GM12878 (cell line): ENCODE results near the gene ASIC3. TPM values are rescaled to one million over a fixed set of nuclear protein-coding genes. Genes with fewer than 3 reads are reported as not detected.

ENCODE experiments used
- ATAC-seq: fragments of 200-7000 bp; cut with Tn5 transposase; 3 replicates; pipeline ENCODE4 v1.9.1; 2020; ENCODE audit warnings: mild to moderate bottlenecking, moderate library complexity
- BruUV-seq: library from RNA; stranded (reverse); fragments of 400-500 nt; replicated peaks from 2 replicates; lab custom pipeline; 2021; lab: Mats Ljungman, UMichigan
- CTCF ChIA-PET: fragments of 300-600 bp; sonication (Branson Sonifier 250); formaldehyde crosslinking; extraction: SDS; loops from one replicate; lab custom pipeline; 2021; ENCODE audit warnings: inconsistent platforms; lab: Yijun Ruan, JAX
- POLR2A ChIA-PET: fragments of 350-600 bp; formaldehyde crosslinking; extraction: SDS; loops from one replicate; lab custom pipeline; 2021; ENCODE audit warnings: inconsistent platforms; lab: Charles Lee
- RAD21 ChIA-PET: fragments of 300-600 bp; sonication (Branson Sonifier 250); formaldehyde crosslinking; loops from one replicate; lab custom pipeline; 2023; ENCODE audit warnings: antibody characterized with exemption; ENCODE audit not compliant: unreplicated experiment; lab: Charles Lee
- SMC1A ChIA-PET: fragments of 300-600 bp; sonication (Branson Sonifier 250); formaldehyde crosslinking; loops from one replicate; lab custom pipeline; 2023; ENCODE audit not compliant: unreplicated experiment, uncharacterized antibody; lab: Charles Lee
- DNase-seq: peaks from one replicate; pipeline ENCODE4 v3.0.0-alpha.2; 2011; ENCODE audit warnings: low read depth, low spot score
- FAIRE-seq: peaks from 3 replicates; lab custom pipeline; 2011; peaks lifted over from hg19 to GRCh38; lab: Jason Lieb, UNC
- H2AFZ ChIP-seq: 2 replicates; pipeline ENCODE4 v1.6.0; 2011; ENCODE audit warnings: low read depth, low read length, control low read depth; ENCODE audit not compliant: control insufficient read depth
- H3K27ac ChIP-seq: 2 replicates; pipeline ENCODE4 v1.5.1; 2011; ENCODE audit warnings: control low read depth; ENCODE audit not compliant: control insufficient read depth, insufficient read depth
- H3K27me3 ChIP-seq, 2 experiments: replicated peaks in 1 of 2; 2 replicates each; pipeline versions ENCODE4 v1.6.0 to v1.6.1; 2011; ENCODE audit warnings: low read length in 1 of 2; ENCODE audit not compliant: control insufficient read depth in 2 of 2, insufficient read depth in 2 of 2
- H3K36me3 ChIP-seq, 2 experiments: 2 replicates each; pipeline ENCODE4 v1.5.1; 2011; ENCODE audit warnings: low read length in 1 of 2; ENCODE audit not compliant: control insufficient read depth in 2 of 2, insufficient read depth in 2 of 2
- H3K4me1 ChIP-seq: 2 replicates; pipeline ENCODE4 v1.6.1; 2011; ENCODE audit warnings: mild to moderate bottlenecking, low read length, moderate library complexity, mixed read lengths; ENCODE audit not compliant: control insufficient read depth, insufficient read depth
- H3K4me2 ChIP-seq: 2 replicates; pipeline ENCODE4 v1.6.0; 2011; ENCODE audit warnings: control low read depth; ENCODE audit not compliant: control insufficient read depth, insufficient read depth
- H3K4me3 ChIP-seq: fragments of 200-600 bp; sonication (generic); 2 replicates; pipeline ENCODE4 v1.5.1; 2016
- H3K79me2 ChIP-seq: 2 replicates; pipeline ENCODE4 v1.6.0; 2011; ENCODE audit warnings: low read length; ENCODE audit not compliant: control insufficient read depth, insufficient read depth
- H3K9ac ChIP-seq: 2 replicates; pipeline ENCODE4 v1.8.0; 2011; ENCODE audit warnings: low read length, control low read depth, mixed read lengths; ENCODE audit not compliant: control insufficient read depth, insufficient read depth
- H3K9me3 ChIP-seq: replicated peaks from 3 replicates; pipeline ENCODE4 v1.5.1; 2011; ENCODE audit warnings: mild to moderate bottlenecking, low read length; ENCODE audit not compliant: control insufficient read depth, insufficient read depth
- H4K20me1 ChIP-seq: 2 replicates; pipeline ENCODE4 v1.6.0; 2011; ENCODE audit not compliant: control insufficient read depth, insufficient read depth
- CHD2 ChIP-seq: IDR thresholded peaks from 2 replicates; pipeline ENCODE4 v1.6.1; 2011; ENCODE audit warnings: low read depth, low read length, improper control_type of control experiment, borderline replicate concordance
- EP300 ChIP-seq, 2 experiments: fragments of 150-350 bp in 1 of 2; IDR thresholded peaks; 2 replicates each; pipeline ENCODE4 v1.6.1; 2011 to 2012; ENCODE audit warnings: low read depth in 2 of 2, low read length in 2 of 2, borderline replicate concordance in 1 of 2, improper control_type of control experiment in 1 of 2, inconsistent platforms in 1 of 2; ENCODE audit not compliant: control insufficient read depth in 1 of 2
- FOS ChIP-seq: IDR thresholded peaks from 3 replicates; pipeline ENCODE4 v1.6.1; 2011; ENCODE audit warnings: borderline replicate concordance; ENCODE audit not compliant: insufficient read length; ENCODE audit errors: extremely low read depth
- PAX5 ChIP-seq: IDR thresholded peaks from 2 replicates; pipeline ENCODE4 v1.6.1; 2011; ENCODE audit warnings: low read depth, low read length, borderline replicate concordance
- RELA ChIP-seq: fragments of 450-650 bp; IDR thresholded peaks from 2 replicates; pipeline ENCODE4 v1.8.0; 2014; ENCODE audit warnings: borderline replicate concordance; ENCODE audit not compliant: partially characterized antibody
- SMARCA5 ChIP-seq: fragments of 450-650 bp; IDR thresholded peaks from 2 replicates; pipeline ENCODE4 v1.6.1; 2017; ENCODE audit warnings: mild to moderate bottlenecking
- ZZZ3 ChIP-seq: IDR thresholded peaks from 2 replicates; pipeline ENCODE4 v1.6.1; 2011; ENCODE audit warnings: low read depth; ENCODE audit not compliant: control insufficient read depth, insufficient read length
- WGBS: methylation state at CpG from one replicate; pipeline ENCODE4 v1.1.6; 2016; ENCODE audit warnings: low lambda C conversion rate; ENCODE audit not compliant: insufficient replicate concordance, insufficient coverage; ENCODE audit errors: missing lambda C conversion rate; 5-methylcytosine and 5-hydroxymethylcytosine counted together
- in situ Hi-C: fragments of 300-500 bp; cut with MboI; formaldehyde crosslinking; loops from 9 replicates; pipeline ENCODE4 v1.14.3; 2018; ENCODE audit warnings: mixed read lengths
- intact Hi-C: fragments of 100-400 bp; cut with micrococcal nuclease; formaldehyde crosslinking; loops from one replicate; pipeline ENCODE4 v1.14.2; 2022; ENCODE audit not compliant: unreplicated experiment
- polyA plus RNA-seq, 11 experiments: library from polyadenylated mRNA; depleted of rRNA in 4 of 11; unstranded in 6 of 11; stranded (reverse) in 5 of 11; fragments of >200 nt; fragmentation: Nextera tagmentation in 4 of 11; fragmentation: Illumina TruSeq in 1 of 11; extraction: Ambion mirVana in 4 of 11; extraction: Trizol in 1 of 11; gene quantifications; 1 replicate in 1 of 11; 2 replicates in 10 of 11; pipeline versions ENCODE4 v1.2.1 to v1.2.3, GENCODE V29; 2011 to 2016; ENCODE audit warnings: inconsistent platforms in 2 of 11, missing spikeins in 2 of 11, low read depth in 1 of 11
- total RNA-seq, 4 experiments: library from RNA; depleted of rRNA in 3 of 4; stranded (reverse); fragments of >200 nt in 3 of 4; fragmentation: Illumina TruSeq in 1 of 4; extraction: Trizol in 1 of 4; gene quantifications; 2 replicates each; pipeline versions ENCODE4 v1.2.1 to v1.2.3, GENCODE V29; 2013 to 2021
- TF ChIP-seq, protein P1 (sequence below): fragments of 450-650 bp; IDR thresholded peaks from 2 replicates; pipeline ENCODE4 v1.6.1; 2017; ENCODE audit warnings: mild to moderate bottlenecking, low read depth, inconsistent platforms; ENCODE audit not compliant: poor library complexity, severe bottlenecking
- TF ChIP-seq, protein P2 (sequence below): fragments of 450-650 bp; IDR thresholded peaks from 2 replicates; pipeline ENCODE4 v1.6.1; 2017; ENCODE audit warnings: mild to moderate bottlenecking
- TF ChIP-seq, protein P3 (sequence below): fragments of 150-350 bp; IDR thresholded peaks from 2 replicates; pipeline ENCODE4 v1.6.1; 2016; ENCODE audit warnings: low read depth, low read length
- TF ChIP-seq, protein P4 (sequence below): fragments of 450-650 bp; formaldehyde crosslinking; IDR thresholded peaks from 2 replicates; pipeline ENCODE4 v1.4.0; 2022; ENCODE audit warnings: mild to moderate bottlenecking, moderate library complexity

Gene ASIC3
- total and polyA plus RNA-seq, 10 of the 15 experiments (the other 5 are each of a cell fraction or from before 2014, with no cell fraction given): 0.07 to 1.0 (median 0.44) TPM; not detected in 4

DNA sequence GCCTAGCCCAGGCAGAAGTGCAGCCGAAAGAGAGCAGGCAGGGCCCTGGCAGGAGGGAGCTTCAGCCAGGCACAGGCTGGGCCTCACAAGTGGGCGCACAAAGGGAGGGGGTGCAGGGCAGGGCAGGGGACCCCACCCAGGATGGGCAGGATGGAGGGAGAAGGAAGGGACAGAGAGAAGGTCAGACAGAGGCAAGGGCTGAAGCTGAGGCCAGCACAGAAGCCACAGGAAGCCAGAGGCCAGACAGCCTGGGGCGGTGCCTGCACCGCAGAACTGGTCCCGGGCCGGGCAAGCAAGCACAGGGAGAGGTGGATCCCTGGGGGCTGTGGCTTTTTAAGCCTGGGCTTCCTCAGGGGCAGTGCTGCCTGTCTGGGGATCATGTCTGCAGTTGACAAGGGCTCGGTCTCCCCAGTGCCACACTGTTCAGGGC lies 40.8 kb upstream of the ASIC3 start:
- Histone ChIP-seq H2AFZ (no peak overlapping the region), H3K9me3 (no peaks in the 10 kb centered on the region), H3K9ac (no peak overlapping the region), H4K20me1 (no peaks in the 10 kb centered on the region), H3K27me3 (no peaks in the 10 kb centered on the region; a peak in 1 of 4 replicates), H3K79me2 (no peaks in the 10 kb centered on the region), H3K36me3 (no peaks in the 10 kb centered on the region), H3K27ac (no peak overlapping the region), H3K4me1 (no peaks in the 10 kb centered on the region), H3K4me3 (no peak overlapping the region), H3K4me2 (no peak overlapping the region)
- ChIA-PET POLR2A (no interaction called here), RAD21 (no interaction called here), SMC1A (interaction anchor here (0.6 to 2.2 kb wide), 3 partner anchors 21 to 109 kb away, joined by 3 to 5 read pairs (median 4); partner anchors contain the start of gene ABCB8), CTCF (interaction anchor here (0.7 to 4.3 kb wide), 9 partner anchors 11 to 276 kb away, joined by 3 to 35 read pairs (median 5); partner anchors contain the start of genes ABCB8 and ATG9B)
- 63% methylated on average over 7 of the region's 7 CpGs for WGBS
- BruUV-seq: no TSS peak
- in situ Hi-C loops: no loop called here
- intact Hi-C loops: no loop called here
- FAIRE-seq (no peak), DNase-seq (no peak), ATAC-seq (no peak)
- TF ChIP-seq, protein P1, sequence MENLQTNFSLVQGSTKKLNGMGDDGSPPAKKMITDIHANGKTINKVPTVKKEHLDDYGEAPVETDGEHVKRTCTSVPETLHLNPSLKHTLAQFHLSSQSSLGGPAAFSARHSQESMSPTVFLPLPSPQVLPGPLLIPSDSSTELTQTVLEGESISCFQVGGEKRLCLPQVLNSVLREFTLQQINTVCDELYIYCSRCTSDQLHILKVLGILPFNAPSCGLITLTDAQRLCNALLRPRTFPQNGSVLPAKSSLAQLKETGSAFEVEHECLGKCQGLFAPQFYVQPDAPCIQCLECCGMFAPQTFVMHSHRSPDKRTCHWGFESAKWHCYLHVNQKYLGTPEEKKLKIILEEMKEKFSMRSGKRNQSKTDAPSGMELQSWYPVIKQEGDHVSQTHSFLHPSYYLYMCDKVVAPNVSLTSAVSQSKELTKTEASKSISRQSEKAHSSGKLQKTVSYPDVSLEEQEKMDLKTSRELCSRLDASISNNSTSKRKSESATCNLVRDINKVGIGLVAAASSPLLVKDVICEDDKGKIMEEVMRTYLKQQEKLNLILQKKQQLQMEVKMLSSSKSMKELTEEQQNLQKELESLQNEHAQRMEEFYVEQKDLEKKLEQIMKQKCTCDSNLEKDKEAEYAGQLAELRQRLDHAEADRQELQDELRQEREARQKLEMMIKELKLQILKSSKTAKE: no peak
- TF ChIP-seq, protein P2, sequence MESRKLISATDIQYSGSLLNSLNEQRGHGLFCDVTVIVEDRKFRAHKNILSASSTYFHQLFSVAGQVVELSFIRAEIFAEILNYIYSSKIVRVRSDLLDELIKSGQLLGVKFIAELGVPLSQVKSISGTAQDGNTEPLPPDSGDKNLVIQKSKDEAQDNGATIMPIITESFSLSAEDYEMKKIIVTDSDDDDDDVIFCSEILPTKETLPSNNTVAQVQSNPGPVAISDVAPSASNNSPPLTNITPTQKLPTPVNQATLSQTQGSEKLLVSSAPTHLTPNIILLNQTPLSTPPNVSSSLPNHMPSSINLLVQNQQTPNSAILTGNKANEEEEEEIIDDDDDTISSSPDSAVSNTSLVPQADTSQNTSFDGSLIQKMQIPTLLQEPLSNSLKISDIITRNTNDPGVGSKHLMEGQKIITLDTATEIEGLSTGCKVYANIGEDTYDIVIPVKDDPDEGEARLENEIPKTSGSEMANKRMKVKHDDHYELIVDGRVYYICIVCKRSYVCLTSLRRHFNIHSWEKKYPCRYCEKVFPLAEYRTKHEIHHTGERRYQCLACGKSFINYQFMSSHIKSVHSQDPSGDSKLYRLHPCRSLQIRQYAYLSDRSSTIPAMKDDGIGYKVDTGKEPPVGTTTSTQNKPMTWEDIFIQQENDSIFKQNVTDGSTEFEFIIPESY: no peak
- TF ChIP-seq ZZZ3 (no peak), SMARCA5 (no peak), CHD2 (no peak), PAX5 (no peak), FOS (no peak), RELA (no peak), EP300 (IDR thresholded peaks at IDR 0.05; ENCODE audit: borderline replicate concordance in 1 of 2, control insufficient read depth in 1 of 2, low read depth in 2 of 2, low read length in 2 of 2) (no peak)
- TF ChIP-seq, protein P3, sequence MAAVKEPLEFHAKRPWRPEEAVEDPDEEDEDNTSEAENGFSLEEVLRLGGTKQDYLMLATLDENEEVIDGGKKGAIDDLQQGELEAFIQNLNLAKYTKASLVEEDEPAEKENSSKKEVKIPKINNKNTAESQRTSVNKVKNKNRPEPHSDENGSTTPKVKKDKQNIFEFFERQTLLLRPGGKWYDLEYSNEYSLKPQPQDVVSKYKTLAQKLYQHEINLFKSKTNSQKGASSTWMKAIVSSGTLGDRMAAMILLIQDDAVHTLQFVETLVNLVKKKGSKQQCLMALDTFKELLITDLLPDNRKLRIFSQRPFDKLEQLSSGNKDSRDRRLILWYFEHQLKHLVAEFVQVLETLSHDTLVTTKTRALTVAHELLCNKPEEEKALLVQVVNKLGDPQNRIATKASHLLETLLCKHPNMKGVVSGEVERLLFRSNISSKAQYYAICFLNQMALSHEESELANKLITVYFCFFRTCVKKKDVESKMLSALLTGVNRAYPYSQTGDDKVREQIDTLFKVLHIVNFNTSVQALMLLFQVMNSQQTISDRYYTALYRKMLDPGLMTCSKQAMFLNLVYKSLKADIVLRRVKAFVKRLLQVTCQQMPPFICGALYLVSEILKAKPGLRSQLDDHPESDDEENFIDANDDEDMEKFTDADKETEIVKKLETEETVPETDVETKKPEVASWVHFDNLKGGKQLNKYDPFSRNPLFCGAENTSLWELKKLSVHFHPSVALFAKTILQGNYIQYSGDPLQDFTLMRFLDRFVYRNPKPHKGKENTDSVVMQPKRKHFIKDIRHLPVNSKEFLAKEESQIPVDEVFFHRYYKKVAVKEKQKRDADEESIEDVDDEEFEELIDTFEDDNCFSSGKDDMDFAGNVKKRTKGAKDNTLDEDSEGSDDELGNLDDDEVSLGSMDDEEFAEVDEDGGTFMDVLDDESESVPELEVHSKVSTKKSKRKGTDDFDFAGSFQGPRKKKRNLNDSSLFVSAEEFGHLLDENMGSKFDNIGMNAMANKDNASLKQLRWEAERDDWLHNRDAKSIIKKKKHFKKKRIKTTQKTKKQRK: no peak
- TF ChIP-seq, protein P4, sequence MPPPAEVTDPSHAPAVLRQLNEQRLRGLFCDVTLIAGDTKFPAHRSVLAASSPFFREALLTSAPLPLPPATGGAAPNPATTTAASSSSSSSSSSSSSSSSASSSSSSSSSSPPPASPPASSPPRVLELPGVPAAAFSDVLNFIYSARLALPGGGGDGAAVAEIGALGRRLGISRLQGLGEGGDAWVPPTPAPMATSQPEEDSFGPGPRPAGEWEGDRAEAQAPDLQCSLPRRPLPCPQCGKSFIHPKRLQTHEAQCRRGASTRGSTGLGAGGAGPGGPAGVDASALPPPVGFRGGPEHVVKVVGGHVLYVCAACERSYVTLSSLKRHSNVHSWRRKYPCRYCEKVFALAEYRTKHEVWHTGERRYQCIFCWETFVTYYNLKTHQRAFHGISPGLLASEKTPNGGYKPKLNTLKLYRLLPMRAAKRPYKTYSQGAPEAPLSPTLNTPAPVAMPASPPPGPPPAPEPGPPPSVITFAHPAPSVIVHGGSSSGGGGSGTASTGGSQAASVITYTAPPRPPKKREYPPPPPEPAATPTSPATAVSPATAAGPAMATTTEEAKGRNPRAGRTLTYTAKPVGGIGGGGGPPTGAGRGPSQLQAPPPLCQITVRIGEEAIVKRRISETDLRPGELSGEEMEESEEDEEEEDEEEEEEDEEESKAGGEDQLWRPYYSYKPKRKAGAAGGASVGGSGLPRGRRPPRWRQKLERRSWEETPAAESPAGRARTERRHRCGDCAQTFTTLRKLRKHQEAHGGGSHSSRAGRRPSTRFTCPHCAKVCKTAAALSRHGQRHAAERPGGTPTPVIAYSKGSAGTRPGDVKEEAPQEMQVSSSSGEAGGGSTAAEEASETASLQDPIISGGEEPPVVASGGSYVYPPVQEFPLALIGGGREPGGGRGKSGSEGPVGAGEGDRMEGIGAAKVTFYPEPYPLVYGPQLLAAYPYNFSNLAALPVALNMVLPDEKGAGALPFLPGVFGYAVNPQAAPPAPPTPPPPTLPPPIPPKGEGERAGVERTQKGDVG (CRISPR knock-in tag): no peak
